ENCODE results near the gene NDRG2. TPM values are rescaled to one million over a fixed set of nuclear protein-coding genes. Genes with fewer than 3 reads are reported as not detected.

Gene NDRG2
- total RNA-seq, 1 experiment from 2014 or later: 18.9 TPM

DNA sequence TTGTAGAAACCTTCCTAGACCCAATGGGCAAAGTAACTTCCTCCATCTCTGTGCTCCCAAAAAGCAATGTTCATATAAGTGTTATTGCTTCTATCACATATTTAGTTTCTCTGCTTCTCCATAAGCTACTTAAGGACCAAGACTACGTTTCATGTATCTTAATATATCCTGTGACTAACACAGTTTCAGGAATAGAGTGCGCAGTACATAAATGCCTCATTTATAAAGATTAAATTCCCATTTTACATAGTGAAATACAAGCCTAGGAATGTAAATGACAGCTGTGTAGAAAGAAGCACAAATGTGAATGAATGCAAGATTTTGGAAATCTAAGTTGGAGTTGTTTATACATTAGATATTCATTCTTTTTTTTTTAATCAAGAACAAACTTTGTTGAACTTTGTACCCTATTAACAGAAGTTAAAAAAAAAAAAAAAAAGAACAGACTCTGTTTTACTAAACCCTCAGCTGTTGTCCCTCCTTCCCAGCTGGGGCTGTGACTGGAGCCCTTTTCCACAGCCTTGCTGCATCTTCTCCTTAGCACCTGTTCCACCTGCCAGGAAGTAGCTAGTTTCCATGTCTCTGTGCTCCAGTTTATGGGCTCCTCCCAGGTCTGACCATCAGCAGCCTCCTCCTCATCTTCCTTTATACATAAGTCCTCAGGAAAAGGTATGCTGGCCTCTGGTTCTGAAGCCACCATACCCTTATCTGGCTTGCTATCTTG lies 42.1 kb downstream of the NDRG2 start:
- no peak for ATAC-seq
- DNase-seq (ENCODE audit: low read depth, low spot score): no peak

More for the DNA sequence above, 42.1 kb downstream of the NDRG2 start:
- H3K9me3 ChIP-seq (ENCODE audit: control insufficient read depth in 1 of 2, insufficient read depth in 1 of 2, low read depth in 1 of 2, low read length in 2 of 2): no peaks in the 10 kb centered on the region
- CTCF ChIA-PET: interaction anchor here (5.1 kb wide), 1 partner anchor 11 kb away, joined by 27 read pairs; no protein-coding TSS in a partner anchor
- no peaks in the 10 kb centered on the region for H3K27me3 ChIP-seq (ENCODE audit: insufficient read depth, low read length)
- intact Hi-C loops (cut with micrococcal nuclease): no loop called here
- peaks cover 5 to 16% of the 10 kb centered on the region in 2 experiments; a peak in 3 of 4 replicates for H3K4me1 ChIP-seq (ENCODE audit: control insufficient read depth in 1 of 2, insufficient read depth in 2 of 2, low read length in 2 of 2)
- no peaks in the 10 kb centered on the region for H3K36me3 ChIP-seq (ENCODE audit: control insufficient read depth in 1 of 2, insufficient read depth in 2 of 2, low read length in 2 of 2)
- no peak overlapping the region for H3K4me2 ChIP-seq (ENCODE audit: low read length)
- POLR2A ChIA-PET: no interaction called here
- RAD21 ChIA-PET (ENCODE audit: low non-redundant PET in 1 of 2, low total read pairs in 2 of 2, uncharacterized antibody in 2 of 2, unreplicated experiment in 2 of 2): interaction anchor here in 1 of 2 experiments (0.6 kb wide), 1 partner anchor 348 kb away, joined by 3 read pairs; no protein-coding TSS in a partner anchor
- H4K20me1 ChIP-seq (ENCODE audit: insufficient read depth): no peaks in the 10 kb centered on the region
- no TSS peak for BruUV-seq (replicated peaks)
- no peak overlapping the region for H2AFZ ChIP-seq (ENCODE audit: low read depth, low read length, poor library complexity, severe bottlenecking)
- no peaks in the 10 kb centered on the region for H3K79me2 ChIP-seq (ENCODE audit: insufficient read depth, low read length)
- no peaks in the 10 kb centered on the region for H3K9me2 ChIP-seq (ENCODE audit: insufficient read depth)
- H3K4me3 ChIP-seq (replicated peaks in 1 of 2; ENCODE audit: low read depth in 1 of 2, low read length in 2 of 2): no peak overlapping the region
- H3K27ac ChIP-seq (ENCODE audit: low read depth, low read length): no peak overlapping the region
- TF ChIP-seq SIN3A (IDR thresholded peaks at IDR 0.05; ENCODE audit: low read depth): no peak
- TF ChIP-seq, protein P1, sequence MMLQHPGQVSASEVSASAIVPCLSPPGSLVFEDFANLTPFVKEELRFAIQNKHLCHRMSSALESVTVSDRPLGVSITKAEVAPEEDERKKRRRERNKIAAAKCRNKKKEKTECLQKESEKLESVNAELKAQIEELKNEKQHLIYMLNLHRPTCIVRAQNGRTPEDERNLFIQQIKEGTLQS (IDR thresholded peaks at IDR 0.05): no peak
- no peak for TF ChIP-seq EGR1 (IDR thresholded peaks at IDR 0.05; ENCODE audit: low read depth)
- TF ChIP-seq SP1 (IDR thresholded peaks at IDR 0.05; ENCODE audit: low read depth): no peak
- TF ChIP-seq, protein P2, sequence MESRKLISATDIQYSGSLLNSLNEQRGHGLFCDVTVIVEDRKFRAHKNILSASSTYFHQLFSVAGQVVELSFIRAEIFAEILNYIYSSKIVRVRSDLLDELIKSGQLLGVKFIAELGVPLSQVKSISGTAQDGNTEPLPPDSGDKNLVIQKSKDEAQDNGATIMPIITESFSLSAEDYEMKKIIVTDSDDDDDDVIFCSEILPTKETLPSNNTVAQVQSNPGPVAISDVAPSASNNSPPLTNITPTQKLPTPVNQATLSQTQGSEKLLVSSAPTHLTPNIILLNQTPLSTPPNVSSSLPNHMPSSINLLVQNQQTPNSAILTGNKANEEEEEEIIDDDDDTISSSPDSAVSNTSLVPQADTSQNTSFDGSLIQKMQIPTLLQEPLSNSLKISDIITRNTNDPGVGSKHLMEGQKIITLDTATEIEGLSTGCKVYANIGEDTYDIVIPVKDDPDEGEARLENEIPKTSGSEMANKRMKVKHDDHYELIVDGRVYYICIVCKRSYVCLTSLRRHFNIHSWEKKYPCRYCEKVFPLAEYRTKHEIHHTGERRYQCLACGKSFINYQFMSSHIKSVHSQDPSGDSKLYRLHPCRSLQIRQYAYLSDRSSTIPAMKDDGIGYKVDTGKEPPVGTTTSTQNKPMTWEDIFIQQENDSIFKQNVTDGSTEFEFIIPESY (IDR thresholded peaks at IDR 0.05; ENCODE audit: extremely low read depth, insufficient replicate concordance, low read length): no peak
- TF ChIP-seq FOSL1 (IDR thresholded peaks at IDR 0.05; ENCODE audit: low read depth): no peak
- no peak for TF ChIP-seq ELF1 (IDR thresholded peaks at IDR 0.05; ENCODE audit: borderline replicate concordance, low read depth)
- TF ChIP-seq EZH2phosphoT487 (IDR thresholded peaks at IDR 0.05; ENCODE audit: borderline replicate concordance): no peak
- TF ChIP-seq CEBPB (IDR thresholded peaks at IDR 0.05; ENCODE audit: low read depth): no peak
- TF ChIP-seq ZFX (IDR thresholded peaks at IDR 0.05): no peak
- TF ChIP-seq POLR2A (IDR thresholded peaks at IDR 0.05; ENCODE audit: borderline replicate concordance, extremely low read depth, insufficient read depth, insufficient read length): no peak
- TF ChIP-seq RAD21 (IDR thresholded peaks at IDR 0.05; ENCODE audit: low read depth): no peak
- TF ChIP-seq POLR2AphosphoS5 (IDR thresholded peaks at IDR 0.05; ENCODE audit: low read depth, low read length): no peak
- no peak for TF ChIP-seq CBX3 (IDR thresholded peaks at IDR 0.05; ENCODE audit: low read depth)
- TF ChIP-seq JUND (IDR thresholded peaks at IDR 0.05): no peak
- no peak for TF ChIP-seq TCF7L2 (IDR thresholded peaks at IDR 0.05; ENCODE audit: borderline replicate concordance, extremely low read depth, insufficient read depth, insufficient read length)
- TF ChIP-seq SRF (IDR thresholded peaks at IDR 0.05; ENCODE audit: low read depth): no peak
- no peak for TF ChIP-seq EZH2 (IDR thresholded peaks at IDR 0.05)
- TF ChIP-seq, protein P3, sequence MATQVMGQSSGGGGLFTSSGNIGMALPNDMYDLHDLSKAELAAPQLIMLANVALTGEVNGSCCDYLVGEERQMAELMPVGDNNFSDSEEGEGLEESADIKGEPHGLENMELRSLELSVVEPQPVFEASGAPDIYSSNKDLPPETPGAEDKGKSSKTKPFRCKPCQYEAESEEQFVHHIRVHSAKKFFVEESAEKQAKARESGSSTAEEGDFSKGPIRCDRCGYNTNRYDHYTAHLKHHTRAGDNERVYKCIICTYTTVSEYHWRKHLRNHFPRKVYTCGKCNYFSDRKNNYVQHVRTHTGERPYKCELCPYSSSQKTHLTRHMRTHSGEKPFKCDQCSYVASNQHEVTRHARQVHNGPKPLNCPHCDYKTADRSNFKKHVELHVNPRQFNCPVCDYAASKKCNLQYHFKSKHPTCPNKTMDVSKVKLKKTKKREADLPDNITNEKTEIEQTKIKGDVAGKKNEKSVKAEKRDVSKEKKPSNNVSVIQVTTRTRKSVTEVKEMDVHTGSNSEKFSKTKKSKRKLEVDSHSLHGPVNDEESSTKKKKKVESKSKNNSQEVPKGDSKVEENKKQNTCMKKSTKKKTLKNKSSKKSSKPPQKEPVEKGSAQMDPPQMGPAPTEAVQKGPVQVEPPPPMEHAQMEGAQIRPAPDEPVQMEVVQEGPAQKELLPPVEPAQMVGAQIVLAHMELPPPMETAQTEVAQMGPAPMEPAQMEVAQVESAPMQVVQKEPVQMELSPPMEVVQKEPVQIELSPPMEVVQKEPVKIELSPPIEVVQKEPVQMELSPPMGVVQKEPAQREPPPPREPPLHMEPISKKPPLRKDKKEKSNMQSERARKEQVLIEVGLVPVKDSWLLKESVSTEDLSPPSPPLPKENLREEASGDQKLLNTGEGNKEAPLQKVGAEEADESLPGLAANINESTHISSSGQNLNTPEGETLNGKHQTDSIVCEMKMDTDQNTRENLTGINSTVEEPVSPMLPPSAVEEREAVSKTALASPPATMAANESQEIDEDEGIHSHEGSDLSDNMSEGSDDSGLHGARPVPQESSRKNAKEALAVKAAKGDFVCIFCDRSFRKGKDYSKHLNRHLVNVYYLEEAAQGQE (IDR thresholded peaks at IDR 0.05; ENCODE audit: low read depth): no peak
- no peak overlapping the region for H3K9ac ChIP-seq (ENCODE audit: low read length)

Data from HCT116 (cell line).